Neural cell (in vitro differentiated cells): ENCODE data around the gene HIPK2. TPM values are rescaled to one million over a fixed set of nuclear protein-coding genes. Genes with fewer than 3 reads are reported as not detected.
A peak's percentile ranks its signal among the peaks of the same experiment; 100 is the strongest.

Source experiments
- H2AFZ ChIP-seq: fragments of 200-600, 300-800 bp; sonication (generic), shearing (Covaris generic); 2 replicates; pipeline ENCODE4 v1.6.0; 2014; ENCODE audit warnings: low read depth, mild to moderate bottlenecking, antibody characterized with exemption, low read length, moderate library complexity
- H3F3A ChIP-seq: fragments of 200-600 bp; shearing (Covaris generic); 2 replicates; pipeline ENCODE4 v1.6.1; 2016; ENCODE audit warnings: mild to moderate bottlenecking, moderate library complexity, mixed read lengths, antibody characterized with exemption, low read length; ENCODE audit not compliant: insufficient read depth, poor library complexity, severe bottlenecking
- H3K27ac ChIP-seq: fragments of 200-600, 300-800 bp; sonication (generic), shearing (Covaris generic); 2 replicates; pipeline ENCODE4 v1.5.1; 2014; ENCODE audit warnings: mild to moderate bottlenecking, low read length, moderate library complexity
- H3K27me3 ChIP-seq: fragments of 300-800, 200-600 bp; sonication (generic), shearing (Covaris generic); 2 replicates; pipeline ENCODE4 v1.6.0; 2014; ENCODE audit warnings: mild to moderate bottlenecking, low read depth, low read length, moderate library complexity; ENCODE audit not compliant: insufficient read depth
- H3K36me3 ChIP-seq: fragments of 300-800, 200-600 bp; sonication (generic), shearing (Covaris generic); 2 replicates; pipeline ENCODE4 v1.5.1; 2014; ENCODE audit warnings: mild to moderate bottlenecking, antibody characterized with exemption, low read length, moderate library complexity; ENCODE audit not compliant: insufficient read depth
- H3K4me2 ChIP-seq: fragments of 300-800, 200-600 bp; sonication (generic), shearing (Covaris generic); 2 replicates; pipeline ENCODE4 v1.6.0; 2014; ENCODE audit warnings: mild to moderate bottlenecking, low read length
- H3K4me3 ChIP-seq: fragments of 300-800, 200-600 bp; sonication (generic), shearing (Covaris generic); 2 replicates; pipeline ENCODE4 v1.5.1; 2014; ENCODE audit warnings: mild to moderate bottlenecking, low read length, moderate library complexity
- H3K79me2 ChIP-seq: fragments of 200-600 bp; shearing (Covaris generic); replicated peaks from 2 replicates; pipeline ENCODE4 v1.6.0; 2014; ENCODE audit warnings: mild to moderate bottlenecking, low read length, moderate library complexity; ENCODE audit not compliant: insufficient read depth
- H3K9ac ChIP-seq: fragments of 300-800, 200-600 bp; sonication (generic), shearing (Covaris generic); 2 replicates; pipeline ENCODE4 v1.6.1; 2016; ENCODE audit warnings: mild to moderate bottlenecking, low read length, mixed read lengths
- H3K9me2 ChIP-seq: fragments of 200-600 bp; shearing (Covaris generic); 2 replicates; pipeline ENCODE4 v1.6.1; 2016; ENCODE audit warnings: mild to moderate bottlenecking, low read length, mixed read lengths; ENCODE audit not compliant: insufficient read depth
- H3K9me3 ChIP-seq: fragments of 200-600, 300-800 bp; sonication (generic), shearing (Covaris generic); 2 replicates; pipeline ENCODE4 v1.6.1; 2016; ENCODE audit warnings: mild to moderate bottlenecking, mixed run types, low read length, moderate library complexity, mixed read lengths
- H4K20me1 ChIP-seq: fragments of 200-600 bp; shearing (Covaris generic); 2 replicates; pipeline ENCODE4 v1.6.1; 2016; ENCODE audit warnings: mild to moderate bottlenecking, mixed run types; ENCODE audit not compliant: insufficient read depth
- CTCF ChIP-seq: fragments of 450-650 bp; IDR thresholded peaks from 2 replicates; pipeline ENCODE4 v1.5.1; 2014; ENCODE audit warnings: antibody characterized with exemption, mild to moderate bottlenecking, moderate library complexity; ENCODE audit not compliant: poor library complexity, severe bottlenecking
- EP300 ChIP-seq: fragments of 450-650 bp; conservative IDR thresholded peaks from 2 replicates; pipeline ENCODE4 v1.6.1; 2014; ENCODE audit warnings: antibody characterized with exemption, mild to moderate bottlenecking, moderate library complexity; ENCODE audit not compliant: poor library complexity, severe bottlenecking
- EZH2 ChIP-seq: fragments of 200-600, 300-800 bp; shearing (Covaris generic), sonication (generic); IDR thresholded peaks from 2 replicates; pipeline ENCODE4 v1.6.1; 2014; ENCODE audit warnings: antibody characterized with exemption, low read length, borderline replicate concordance, mild to moderate bottlenecking; ENCODE audit not compliant: insufficient read depth, poor library complexity, severe bottlenecking
- MXI1 ChIP-seq: fragments of 450-650 bp; conservative IDR thresholded peaks from 2 replicates; pipeline ENCODE4 v1.6.1; 2014; ENCODE audit warnings: antibody characterized with exemption, mild to moderate bottlenecking; ENCODE audit not compliant: poor library complexity, severe bottlenecking
- POLR2AphosphoS5 ChIP-seq: IDR thresholded peaks from 2 replicates; pipeline ENCODE4 v1.6.1; 2012
- RAD21 ChIP-seq: fragments of 450-650 bp; conservative IDR thresholded peaks from 2 replicates; pipeline ENCODE4 v1.6.1; 2014; ENCODE audit warnings: antibody characterized with exemption, mild to moderate bottlenecking, moderate library complexity
- SMC3 ChIP-seq: fragments of 450-650 bp; conservative IDR thresholded peaks from 2 replicates; pipeline ENCODE4 v1.6.1; 2014; ENCODE audit warnings: antibody characterized with exemption, mild to moderate bottlenecking, moderate library complexity; ENCODE audit not compliant: poor library complexity
- TAF1 ChIP-seq: IDR thresholded peaks from 2 replicates; pipeline ENCODE4 v1.6.1; 2012; ENCODE audit warnings: low read depth
- polyA plus RNA-seq: library from polyadenylated mRNA; depleted of rRNA; stranded (reverse); fragments of >200 nt; gene quantifications from 2 replicates; pipeline ENCODE4 v1.2.3, GENCODE V29; 2014
- TF ChIP-seq, protein P1 (sequence below): IDR thresholded peaks from 2 replicates; pipeline ENCODE4 v1.6.1; 2012; ENCODE audit warnings: borderline replicate concordance

The HIPK2 gene
- polyA plus RNA-seq, 1 donor from 2014 or later, result 8.5 TPM

DNA sequence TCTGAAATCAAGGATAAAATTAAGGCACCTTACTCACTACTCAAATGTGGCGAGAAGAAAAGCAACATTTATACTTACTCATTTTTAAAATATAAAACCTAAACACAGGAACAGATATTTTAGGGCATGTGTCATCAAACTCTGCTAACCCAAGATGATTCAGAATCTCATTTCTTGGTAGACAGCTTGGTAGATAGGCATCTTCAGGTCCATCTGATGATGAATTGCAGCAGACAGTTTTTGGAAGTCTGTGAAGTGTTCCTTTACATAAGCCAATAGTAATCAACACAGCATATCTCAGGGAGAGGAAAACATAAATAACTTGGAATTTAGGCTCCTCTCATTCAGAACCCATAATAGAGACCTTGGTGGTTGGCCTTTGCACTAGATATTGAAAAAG lies 3.4 kb downstream of the HIPK2 start:
- H2AFZ ChIP-seq, result no peak overlapping the region
- no peak overlapping the region for H3K4me2 ChIP-seq
- no peaks in the 10 kb centered on the region for H4K20me1 ChIP-seq
- H3K4me3 ChIP-seq, result peak overlapping the region; percentile 90
- peaks cover 70% of the 10 kb centered on the region for H3K79me2 ChIP-seq
- no peak overlapping the region for H3K27ac ChIP-seq
- H3K27me3 ChIP-seq, result no peaks in the 10 kb centered on the region
- no peak overlapping the region for H3K9ac ChIP-seq
- H3F3A ChIP-seq, result no peaks in the 10 kb centered on the region
- H3K9me3 ChIP-seq, result no peaks in the 10 kb centered on the region
- H3K36me3 ChIP-seq, result no peaks in the 10 kb centered on the region
- TF ChIP-seq CTCF (no peak), TAF1 (no peak), EP300 (no peak), POLR2AphosphoS5 (no peak), RAD21 (no peak), EZH2 (no peak), SMC3 (no peak), MXI1 (no peak)
- TF ChIP-seq, protein P1, sequence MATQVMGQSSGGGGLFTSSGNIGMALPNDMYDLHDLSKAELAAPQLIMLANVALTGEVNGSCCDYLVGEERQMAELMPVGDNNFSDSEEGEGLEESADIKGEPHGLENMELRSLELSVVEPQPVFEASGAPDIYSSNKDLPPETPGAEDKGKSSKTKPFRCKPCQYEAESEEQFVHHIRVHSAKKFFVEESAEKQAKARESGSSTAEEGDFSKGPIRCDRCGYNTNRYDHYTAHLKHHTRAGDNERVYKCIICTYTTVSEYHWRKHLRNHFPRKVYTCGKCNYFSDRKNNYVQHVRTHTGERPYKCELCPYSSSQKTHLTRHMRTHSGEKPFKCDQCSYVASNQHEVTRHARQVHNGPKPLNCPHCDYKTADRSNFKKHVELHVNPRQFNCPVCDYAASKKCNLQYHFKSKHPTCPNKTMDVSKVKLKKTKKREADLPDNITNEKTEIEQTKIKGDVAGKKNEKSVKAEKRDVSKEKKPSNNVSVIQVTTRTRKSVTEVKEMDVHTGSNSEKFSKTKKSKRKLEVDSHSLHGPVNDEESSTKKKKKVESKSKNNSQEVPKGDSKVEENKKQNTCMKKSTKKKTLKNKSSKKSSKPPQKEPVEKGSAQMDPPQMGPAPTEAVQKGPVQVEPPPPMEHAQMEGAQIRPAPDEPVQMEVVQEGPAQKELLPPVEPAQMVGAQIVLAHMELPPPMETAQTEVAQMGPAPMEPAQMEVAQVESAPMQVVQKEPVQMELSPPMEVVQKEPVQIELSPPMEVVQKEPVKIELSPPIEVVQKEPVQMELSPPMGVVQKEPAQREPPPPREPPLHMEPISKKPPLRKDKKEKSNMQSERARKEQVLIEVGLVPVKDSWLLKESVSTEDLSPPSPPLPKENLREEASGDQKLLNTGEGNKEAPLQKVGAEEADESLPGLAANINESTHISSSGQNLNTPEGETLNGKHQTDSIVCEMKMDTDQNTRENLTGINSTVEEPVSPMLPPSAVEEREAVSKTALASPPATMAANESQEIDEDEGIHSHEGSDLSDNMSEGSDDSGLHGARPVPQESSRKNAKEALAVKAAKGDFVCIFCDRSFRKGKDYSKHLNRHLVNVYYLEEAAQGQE, result no peak
- H3K9me2 ChIP-seq, result no peaks in the 10 kb centered on the region

DNA sequence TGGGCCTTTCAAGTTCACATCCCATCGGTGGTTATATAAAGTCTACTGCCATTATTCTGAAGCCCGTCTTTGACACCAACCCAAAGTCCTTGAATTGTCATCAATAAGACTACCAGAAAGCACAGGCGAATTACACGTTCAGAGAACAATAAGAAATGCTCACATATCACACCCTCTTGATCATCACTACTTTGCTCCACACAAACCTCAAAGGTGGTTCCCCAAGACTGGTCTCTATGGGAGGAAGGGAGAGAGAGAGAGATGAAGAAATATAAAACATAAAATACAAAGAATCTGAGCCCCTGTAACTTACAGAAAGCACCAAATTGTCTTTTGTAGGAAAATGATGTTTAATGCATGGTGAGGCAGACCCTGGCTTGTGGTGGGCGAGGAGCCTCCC lies 4.4 kb downstream of the HIPK2 start:
- no peaks in the 10 kb centered on the region for H3F3A ChIP-seq
- no peak overlapping the region for H3K4me2 ChIP-seq
- no peaks in the 10 kb centered on the region for H3K9me2 ChIP-seq
- TF ChIP-seq, protein P1, result no peak
- no peak for TF ChIP-seq SMC3
- no peak for TF ChIP-seq RAD21
- TF ChIP-seq EZH2, result no peak
- TF ChIP-seq MXI1, result no peak
- no peak for TF ChIP-seq EP300
- TF ChIP-seq TAF1, result no peak
- TF ChIP-seq POLR2AphosphoS5, result no peak
- TF ChIP-seq CTCF, result no peak
- no peak overlapping the region for H2AFZ ChIP-seq
- H3K27ac ChIP-seq, result no peak overlapping the region
- H4K20me1 ChIP-seq, result no peaks in the 10 kb centered on the region
- no peaks in the 10 kb centered on the region for H3K9me3 ChIP-seq
- H3K9ac ChIP-seq, result no peak overlapping the region
- H3K27me3 ChIP-seq, result no peaks in the 10 kb centered on the region
- H3K36me3 ChIP-seq, result no peaks in the 10 kb centered on the region
- peak overlapping the region; percentile 2 for H3K4me3 ChIP-seq
- H3K79me2 ChIP-seq, result peaks cover 70% of the 10 kb centered on the region
